IPS-20b (cell line): ENCODE data around the gene CCDC7.
"Not testable (repeated sequence)": the region's sequence is repeated elsewhere in the genome, so short reads cannot be mapped to it uniquely, and the experiment has no call there.

ENCODE experiments used
- H3K27ac ChIP-seq: one replicate; pipeline ENCODE4 v1.5.1; 2013; ENCODE audit warnings: low read length
- H3K27me3 ChIP-seq: 2 replicates; pipeline ENCODE4 v1.6.1; 2013; ENCODE audit warnings: mild to moderate bottlenecking, low read length, inconsistent platforms; ENCODE audit not compliant: insufficient read depth
- H3K36me3 ChIP-seq: 2 replicates; pipeline ENCODE4 v1.6.1; 2013; ENCODE audit warnings: low read depth, mild to moderate bottlenecking, inconsistent platforms, low read length, moderate library complexity; ENCODE audit not compliant: insufficient read depth
- H3K4me1 ChIP-seq: 2 replicates; pipeline ENCODE4 v1.6.1; 2013; ENCODE audit warnings: mild to moderate bottlenecking, control low read depth, inconsistent platforms, low read length, moderate library complexity; ENCODE audit not compliant: insufficient read depth
- H3K4me3 ChIP-seq: 2 replicates; pipeline ENCODE4 v1.5.1; 2013; ENCODE audit warnings: mild to moderate bottlenecking, low read length, inconsistent platforms
- H3K9ac ChIP-seq: 2 replicates; pipeline ENCODE4 v1.6.1; 2013; ENCODE audit warnings: low read depth, mild to moderate bottlenecking, inconsistent platforms, low read length, moderate library complexity
- H3K9me3 ChIP-seq: 2 replicates; pipeline ENCODE4 v1.6.1; 2013; ENCODE audit warnings: mild to moderate bottlenecking, low read depth, low read length, inconsistent platforms; ENCODE audit not compliant: insufficient read depth

CCDC7 gene

GRCh38 chr10:32795598-32796183 is 349.8 kb downstream of the CCDC7 start:
- H3K36me3 ChIP-seq = no peaks in the 10 kb centered on the region
- no peaks in the 10 kb centered on the region for H3K9me3 ChIP-seq
- no peaks in the 10 kb centered on the region for H3K4me1 ChIP-seq
- H3K4me3 ChIP-seq = no peak overlapping the region
- no peak overlapping the region for H3K27ac ChIP-seq
- no peak overlapping the region for H3K9ac ChIP-seq
- no peaks in the 10 kb centered on the region for H3K27me3 ChIP-seq

- not testable (repeated sequence) for H3K36me3 ChIP-seq, H3K9ac ChIP-seq, H3K9me3 ChIP-seq, H3K4me3 ChIP-seq, H3K4me1 ChIP-seq, H3K27ac ChIP-seq, H3K27me3 ChIP-seq
Measured at GRCh38 chr10:32797393-32797792, 351.5 kb downstream of the CCDC7 start.

- H3K36me3 ChIP-seq = no peaks in the 10 kb centered on the region
- no peak overlapping the region for H3K4me3 ChIP-seq
- no peaks in the 10 kb centered on the region for H3K27me3 ChIP-seq
- no peak overlapping the region for H3K9ac ChIP-seq
- H3K27ac ChIP-seq = no peak overlapping the region
- no peaks in the 10 kb centered on the region for H3K9me3 ChIP-seq
- no peaks in the 10 kb centered on the region for H3K4me1 ChIP-seq
Measured at GRCh38 chr10:32846974-32847373, 401.0 kb downstream of the CCDC7 start.

GRCh38 chr10:32851301-32851700 is 405.4 kb downstream of the CCDC7 start:
- Histone ChIP-seq H3K9me3 (no peaks in the 10 kb centered on the region), H3K36me3 (no peaks in the 10 kb centered on the region), H3K27ac (no peak overlapping the region), H3K4me3 (no peak overlapping the region), H3K9ac (no peak overlapping the region), H3K27me3 (no peaks in the 10 kb centered on the region), H3K4me1 (no peaks in the 10 kb centered on the region)

- Histone ChIP-seq H3K27me3 (no peaks in the 10 kb centered on the region), H3K36me3 (no peaks in the 10 kb centered on the region), H3K9me3 (no peaks in the 10 kb centered on the region), H3K9ac (no peak overlapping the region), H3K4me3 (no peak overlapping the region), H3K27ac (no peak overlapping the region), H3K4me1 (no peaks in the 10 kb centered on the region)
Measured at GRCh38 chr10:32854435-32854834, 408.5 kb downstream of the CCDC7 start.

- Histone ChIP-seq H3K27ac (no peak overlapping the region), H3K9ac (no peak overlapping the region), H3K36me3 (no peaks in the 10 kb centered on the region), H3K27me3 (no peaks in the 10 kb centered on the region), H3K9me3 (no peaks in the 10 kb centered on the region), H3K4me1 (no peaks in the 10 kb centered on the region), H3K4me3 (no peak overlapping the region)
Measured at GRCh38 chr10:32865170-32865569, 419.2 kb downstream of the CCDC7 start.

GRCh38 chr10:32877915-32878314 is 432.0 kb downstream of the CCDC7 start:
- no peaks in the 10 kb centered on the region for H3K27me3 ChIP-seq
- no peaks in the 10 kb centered on the region for H3K9me3 ChIP-seq
- H3K9ac ChIP-seq = no peak overlapping the region
- no peaks in the 10 kb centered on the region for H3K36me3 ChIP-seq
- H3K27ac ChIP-seq = no peak overlapping the region
- H3K4me1 ChIP-seq = no peaks in the 10 kb centered on the region
- H3K4me3 ChIP-seq = no peak overlapping the region

- H3K4me3 ChIP-seq = no peak overlapping the region
- no peak overlapping the region for H3K27ac ChIP-seq
- H3K36me3 ChIP-seq = no peaks in the 10 kb centered on the region
- no peak overlapping the region for H3K9ac ChIP-seq
- no peaks in the 10 kb centered on the region for H3K9me3 ChIP-seq
- no peaks in the 10 kb centered on the region for H3K4me1 ChIP-seq
- H3K27me3 ChIP-seq = no peaks in the 10 kb centered on the region
Measured at GRCh38 chr10:32878646-32879045, 432.7 kb downstream of the CCDC7 start.

- H3K27me3 ChIP-seq = no peaks in the 10 kb centered on the region
- H3K9ac ChIP-seq = no peak overlapping the region
- H3K4me1 ChIP-seq = no peaks in the 10 kb centered on the region
- no peaks in the 10 kb centered on the region for H3K36me3 ChIP-seq
- H3K27ac ChIP-seq = no peak overlapping the region
- no peaks in the 10 kb centered on the region for H3K9me3 ChIP-seq
- no peak overlapping the region for H3K4me3 ChIP-seq
Measured at GRCh38 chr10:32882076-32882475, 436.1 kb downstream of the CCDC7 start.

- Histone ChIP-seq H3K9ac (no peak overlapping the region), H3K36me3 (no peaks in the 10 kb centered on the region), H3K27ac (no peak overlapping the region), H3K4me1 (peaks cover 4% of the 10 kb centered on the region), H3K9me3 (no peaks in the 10 kb centered on the region), H3K4me3 (no peak overlapping the region), H3K27me3 (no peaks in the 10 kb centered on the region)
Measured at GRCh38 chr10:32887481-32887880, 441.5 kb downstream of the CCDC7 start.

GRCh38 chr10:32888161-32888927 is 442.4 kb downstream of the CCDC7 start:
- Histone ChIP-seq H3K36me3 (no peaks in the 10 kb centered on the region), H3K27ac (no peak overlapping the region), H3K27me3 (no peaks in the 10 kb centered on the region), H3K9ac (no peak overlapping the region), H3K4me1 (peaks cover 4% of the 10 kb centered on the region), H3K9me3 (no peaks in the 10 kb centered on the region), H3K4me3 (no peak overlapping the region)

- H3K27me3 ChIP-seq = no peaks in the 10 kb centered on the region
- no peaks in the 10 kb centered on the region for H3K9me3 ChIP-seq
- peaks cover 4% of the 10 kb centered on the region for H3K4me1 ChIP-seq
- no peak overlapping the region for H3K4me3 ChIP-seq
- no peaks in the 10 kb centered on the region for H3K36me3 ChIP-seq
- no peak overlapping the region for H3K27ac ChIP-seq
- H3K9ac ChIP-seq = no peak overlapping the region
Measured at GRCh38 chr10:32889631-32890212, 443.8 kb downstream of the CCDC7 start.
